Activated effector memory CD4-positive, alpha-beta T cell treated with anti-CD3 and anti-CD28 coated beads, Interleukin-2, amount 50 U/mL, for 16 hours (primary cell): ENCODE measurements around the gene ZBTB16.

ENCODE experiments used
- DNase-seq: peaks from one replicate; pipeline ENCODE4 v3.0.0-alpha.2; 2020

The ZBTB16 gene

GRCh38 chr11:114156782-114157181, 97.3 kb downstream of the ZBTB16 start:
- DNase-seq = no peak

- no peak for DNase-seq
Measured at GRCh38 chr11:114157476-114158050, 98.1 kb downstream of the ZBTB16 start.

- no peak for DNase-seq
Measured at GRCh38 chr11:114158421-114158820, 98.9 kb downstream of the ZBTB16 start.

GRCh38 chr11:114158886-114159285, 99.4 kb downstream of the ZBTB16 start:
- DNase-seq = no peak

- no peak for DNase-seq
Measured at GRCh38 chr11:114159320-114159719, 99.8 kb downstream of the ZBTB16 start.

- peak; percentile 97 for DNase-seq
Measured at GRCh38 chr11:114159802-114160632, 100.5 kb downstream of the ZBTB16 start.

GRCh38 chr11:114160894-114161293, 101.4 kb downstream of the ZBTB16 start:
- DNase-seq = no peak

GRCh38 chr11:114161486-114162250, 102.2 kb downstream of the ZBTB16 start:
- no peak for DNase-seq

- no peak for DNase-seq
Measured at GRCh38 chr11:114162719-114163123, 103.2 kb downstream of the ZBTB16 start.

GRCh38 chr11:114163229-114163631, 103.7 kb downstream of the ZBTB16 start:
- no peak for DNase-seq

- no peak for DNase-seq
Measured at GRCh38 chr11:114163830-114164401, 104.4 kb downstream of the ZBTB16 start.

GRCh38 chr11:114164546-114164945, 105.0 kb downstream of the ZBTB16 start:
- no peak for DNase-seq

- DNase-seq = no peak
Measured at GRCh38 chr11:114165326-114166230, 106.1 kb downstream of the ZBTB16 start.

GRCh38 chr11:114166362-114166761, 106.9 kb downstream of the ZBTB16 start:
- no peak for DNase-seq

GRCh38 chr11:114166897-114167323, 107.4 kb downstream of the ZBTB16 start:
- DNase-seq = no peak

- no peak for DNase-seq
Measured at GRCh38 chr11:114167355-114167754, 107.8 kb downstream of the ZBTB16 start.

- DNase-seq = peak; percentile 54
Measured at GRCh38 chr11:114167771-114168448, 108.4 kb downstream of the ZBTB16 start.

GRCh38 chr11:114168691-114169090, 109.2 kb downstream of the ZBTB16 start:
- DNase-seq = no peak

- no peak for DNase-seq
Measured at GRCh38 chr11:114169321-114169749, 109.8 kb downstream of the ZBTB16 start.

GRCh38 chr11:114169821-114170220, 110.3 kb downstream of the ZBTB16 start:
- DNase-seq = no peak

- DNase-seq = no peak
Measured at GRCh38 chr11:114170226-114170625, 110.7 kb downstream of the ZBTB16 start.
